Activated CD4-positive, CD25-positive, alpha-beta regulatory T cell treated with anti-CD3 and anti-CD28 coated beads, Interleukin-2, amount 50 U/mL, for 72 hours (primary cell): ENCODE measurements around the gene BICD2.

Experiments
- DNase-seq: peaks from one replicate; pipeline ENCODE4 v3.0.0; 2021

The BICD2 gene

DNA sequence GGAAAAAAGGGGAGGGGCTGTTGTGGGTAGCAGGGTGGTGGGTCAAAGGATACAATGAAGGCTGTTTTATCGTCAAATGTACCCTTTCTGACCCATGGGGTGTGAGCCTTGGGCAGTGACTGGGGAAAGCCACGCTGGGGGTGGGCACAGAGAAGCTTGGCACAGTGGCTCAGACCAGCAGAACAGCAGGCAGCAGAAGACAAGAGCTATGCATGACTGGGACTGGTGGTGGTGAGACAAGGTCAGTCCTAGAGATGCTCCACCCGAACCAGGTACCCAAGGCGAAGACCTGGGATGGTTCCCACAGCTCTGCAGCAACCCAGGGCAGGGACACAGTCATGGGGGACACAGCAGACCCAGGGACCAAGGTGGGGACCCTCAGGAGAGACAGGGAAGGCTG lies 38.3 kb downstream of the BICD2 start:
- no peak for DNase-seq

GRCh38 chr9:92725766-92726165 lies 38.9 kb downstream of the BICD2 start:
- no peak for DNase-seq

GRCh38 chr9:92725266-92725545 lies 39.4 kb downstream of the BICD2 start:
- DNase-seq: no peak

GRCh38 chr9:92724528-92725265 lies 39.9 kb downstream of the BICD2 start:
- DNase-seq: no peak

DNA sequence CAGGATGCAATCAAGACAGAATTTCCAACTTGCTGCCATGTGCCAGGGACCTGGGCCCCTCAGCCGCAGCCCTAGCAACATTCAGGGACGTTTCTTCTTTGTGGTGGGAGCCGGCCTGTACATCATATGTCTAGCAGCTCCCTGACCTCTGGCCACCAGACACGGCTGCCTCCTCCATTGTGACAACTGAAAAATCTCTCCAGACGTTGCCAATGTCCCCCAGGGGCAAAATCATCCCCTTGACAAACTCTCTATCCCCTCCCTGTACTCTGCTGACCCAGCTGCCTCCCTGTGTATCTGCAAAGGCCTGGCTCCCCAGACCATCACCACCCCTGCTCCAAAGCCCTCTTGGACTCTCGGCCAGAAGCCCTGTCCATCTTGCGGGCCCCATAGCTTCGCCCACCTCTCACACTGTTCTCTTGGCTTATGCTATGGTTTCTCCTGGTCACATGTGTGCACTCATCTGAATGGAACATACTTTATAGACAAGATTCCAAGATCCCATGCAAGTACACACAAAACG lies 40.8 kb downstream of the BICD2 start:
- no peak for DNase-seq

- DNase-seq: no peak
Measured at GRCh38 chr9:92723299-92723625, 41.4 kb downstream of the BICD2 start.

DNA sequence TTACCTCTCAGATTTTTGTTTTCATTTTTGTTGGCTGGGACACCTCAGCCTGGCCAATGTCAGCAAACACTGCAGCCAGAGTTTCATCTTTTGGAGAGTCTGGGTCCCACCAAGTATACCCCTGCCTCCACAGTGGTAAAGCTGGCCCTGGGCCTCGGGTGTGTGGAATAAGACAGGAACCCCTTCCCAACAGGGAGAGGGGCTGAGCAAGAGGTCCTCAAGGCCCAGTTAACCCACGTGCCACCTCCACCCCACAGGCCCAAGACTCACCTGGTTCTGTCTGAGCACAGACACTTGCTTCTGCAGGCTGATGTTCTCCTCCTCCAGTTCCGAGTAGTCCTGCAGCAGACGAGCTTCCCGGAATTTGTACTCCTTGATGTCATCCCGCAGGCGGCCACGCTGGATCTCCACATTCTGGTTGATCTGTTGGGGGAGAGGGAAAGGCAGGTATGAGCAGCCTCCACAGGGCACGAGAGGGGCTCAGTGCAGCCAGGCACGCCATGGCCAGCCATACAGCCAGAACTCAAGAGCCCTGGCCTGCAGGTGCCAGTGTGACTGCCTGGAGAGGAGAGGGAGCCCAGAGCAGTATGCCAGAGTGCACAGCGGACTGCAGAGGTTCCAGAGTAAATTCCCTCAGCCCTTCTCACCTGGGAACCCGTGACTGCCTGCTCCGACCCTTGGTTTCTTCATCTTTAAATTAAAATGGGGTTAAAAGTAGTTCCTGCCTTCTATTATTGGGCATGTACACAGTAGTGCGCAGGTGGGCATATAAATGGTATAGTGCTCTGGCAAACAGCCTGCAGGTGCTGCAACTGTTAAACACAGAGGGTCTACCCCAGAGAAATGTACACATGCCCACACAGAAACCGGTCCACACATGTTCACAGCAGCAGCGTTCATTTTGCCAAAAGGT lies 42.0 kb downstream of the BICD2 start:
- DNase-seq: no peak

- DNase-seq: no peak
Measured at GRCh38 chr9:92721548-92721947, 43.1 kb downstream of the BICD2 start.

DNA sequence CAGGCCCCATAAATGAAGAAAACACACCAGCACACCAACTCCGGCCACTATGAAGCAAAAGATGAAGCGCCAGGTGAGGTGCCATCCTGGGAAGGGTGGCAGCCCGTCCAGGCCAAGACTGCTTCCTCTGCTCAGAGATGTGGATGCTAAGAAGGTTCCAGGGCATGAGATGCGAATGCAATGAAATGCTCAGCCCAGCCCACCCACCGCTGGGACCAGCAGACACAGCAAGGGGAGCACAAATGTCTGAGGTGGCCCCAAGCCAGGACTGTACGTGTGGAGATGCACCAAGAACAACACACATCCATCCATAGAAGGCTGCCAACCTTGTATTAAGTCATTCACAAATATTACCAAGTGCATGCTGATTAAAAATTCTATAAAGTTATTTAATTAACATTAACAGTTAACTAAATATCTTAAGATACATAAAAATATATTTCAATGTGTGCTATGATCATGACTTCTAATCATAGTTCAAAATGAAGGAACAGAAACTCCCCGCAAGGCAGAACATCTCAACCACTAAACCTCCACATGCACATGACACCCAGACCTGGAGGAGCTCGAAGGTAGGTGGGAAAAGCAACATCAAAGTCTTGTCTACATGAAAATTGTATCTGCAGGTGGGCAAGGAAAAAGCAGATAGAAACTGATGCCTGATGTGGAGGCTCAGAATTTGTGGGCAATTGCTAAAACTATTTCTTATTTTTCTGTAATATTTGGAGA lies 43.7 kb downstream of the BICD2 start:
- DNase-seq: no peak

- no peak for DNase-seq
Measured at GRCh38 chr9:92720209-92720765, 44.3 kb downstream of the BICD2 start.

DNA sequence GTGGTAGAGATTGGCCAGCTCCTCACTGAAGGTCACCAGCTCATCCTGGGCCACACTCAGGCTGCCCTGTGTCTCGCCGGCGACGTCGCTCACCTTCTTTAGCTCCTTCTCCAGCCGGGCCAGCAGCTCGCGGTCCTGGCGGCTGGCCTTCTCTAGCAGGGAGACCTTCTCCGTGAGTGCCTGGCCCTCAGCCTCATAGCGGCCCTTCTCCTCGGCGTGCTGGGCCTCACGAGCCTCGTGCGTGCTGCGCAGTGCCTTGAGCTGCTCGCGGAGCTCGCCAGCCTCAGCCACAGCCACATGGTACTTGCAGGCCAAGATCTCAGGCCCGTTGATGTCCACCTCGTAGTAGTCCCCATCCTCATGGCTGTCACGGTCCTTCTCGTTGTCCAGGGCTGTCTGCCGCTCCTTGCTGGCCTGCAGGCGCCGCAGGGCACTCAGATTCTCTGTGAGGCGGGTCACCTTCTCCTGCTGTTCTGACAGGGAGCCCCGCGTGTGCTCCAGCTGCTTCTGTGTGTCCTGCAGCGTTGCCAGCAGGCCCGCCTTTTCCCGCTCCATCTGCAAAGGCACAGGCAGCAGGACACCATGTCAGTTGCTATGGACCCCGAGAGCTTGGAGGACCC lies 45.5 kb downstream of the BICD2 start:
- no peak for DNase-seq

- DNase-seq: no peak
Measured at GRCh38 chr9:92718086-92719001, 46.3 kb downstream of the BICD2 start.

DNA sequence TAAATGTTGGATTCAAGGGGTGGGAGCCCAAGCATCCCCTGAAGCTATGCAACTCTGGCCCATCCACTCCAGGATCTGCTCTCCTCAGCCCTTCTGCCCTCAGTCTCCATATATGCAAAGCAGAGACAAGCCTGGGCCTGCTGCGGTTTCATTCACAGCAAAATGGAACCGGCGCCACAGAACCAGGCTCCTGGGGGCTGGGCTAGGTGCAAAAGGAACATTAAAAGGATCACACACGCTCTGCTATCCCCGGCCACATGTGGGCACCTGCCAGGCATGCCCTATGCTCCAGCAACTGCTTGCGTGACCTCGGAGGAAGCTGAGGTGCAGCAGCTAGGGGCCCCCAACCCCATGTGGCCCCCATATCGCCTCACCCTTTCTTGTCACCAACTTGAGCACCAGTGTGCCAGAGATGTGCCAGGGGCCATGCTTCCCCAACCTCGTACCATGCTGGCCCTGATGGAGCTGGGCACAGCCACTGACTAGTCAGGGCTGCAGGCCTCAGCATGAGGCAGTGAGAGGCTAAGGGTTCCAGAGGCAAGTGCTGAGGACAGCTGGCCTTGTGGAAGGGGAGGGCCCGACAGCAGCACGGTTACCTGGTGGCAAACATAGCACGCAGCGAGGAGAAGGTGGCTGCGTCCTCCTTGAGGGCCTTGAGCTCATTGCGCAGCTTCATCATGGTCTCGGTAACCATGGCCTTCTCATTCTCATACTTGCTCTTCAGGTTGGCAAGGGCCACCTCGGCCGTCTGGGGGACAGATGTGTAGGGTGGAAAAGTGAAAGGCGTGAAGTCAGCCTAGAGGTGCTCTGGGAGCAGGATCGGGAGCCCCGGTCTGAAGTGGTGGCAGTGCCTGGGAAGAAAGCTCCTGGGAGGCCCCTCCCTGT lies 47.2 kb downstream of the BICD2 start:
- DNase-seq: no peak

DNA sequence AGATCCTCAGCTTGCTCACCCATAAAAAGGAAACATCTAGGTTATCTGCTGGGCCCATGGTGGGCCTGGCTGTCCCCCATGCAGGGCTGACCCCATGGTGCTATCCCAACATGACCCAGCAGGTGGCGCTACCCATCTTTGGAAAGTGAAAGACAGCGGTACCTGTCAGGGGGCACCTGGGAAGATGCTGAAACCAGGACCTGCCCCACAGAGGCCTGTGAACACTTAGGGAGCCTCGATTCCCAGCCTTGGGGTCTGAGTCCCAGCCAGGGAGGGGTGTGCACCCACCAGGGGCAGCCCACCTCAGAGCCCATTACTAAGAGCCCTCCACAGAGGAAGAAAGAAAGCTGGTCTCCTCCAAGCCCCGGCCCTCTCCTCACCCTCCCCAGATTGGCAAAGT lies 48.1 kb downstream of the BICD2 start:
- peak; percentile 89 for DNase-seq

DNA sequence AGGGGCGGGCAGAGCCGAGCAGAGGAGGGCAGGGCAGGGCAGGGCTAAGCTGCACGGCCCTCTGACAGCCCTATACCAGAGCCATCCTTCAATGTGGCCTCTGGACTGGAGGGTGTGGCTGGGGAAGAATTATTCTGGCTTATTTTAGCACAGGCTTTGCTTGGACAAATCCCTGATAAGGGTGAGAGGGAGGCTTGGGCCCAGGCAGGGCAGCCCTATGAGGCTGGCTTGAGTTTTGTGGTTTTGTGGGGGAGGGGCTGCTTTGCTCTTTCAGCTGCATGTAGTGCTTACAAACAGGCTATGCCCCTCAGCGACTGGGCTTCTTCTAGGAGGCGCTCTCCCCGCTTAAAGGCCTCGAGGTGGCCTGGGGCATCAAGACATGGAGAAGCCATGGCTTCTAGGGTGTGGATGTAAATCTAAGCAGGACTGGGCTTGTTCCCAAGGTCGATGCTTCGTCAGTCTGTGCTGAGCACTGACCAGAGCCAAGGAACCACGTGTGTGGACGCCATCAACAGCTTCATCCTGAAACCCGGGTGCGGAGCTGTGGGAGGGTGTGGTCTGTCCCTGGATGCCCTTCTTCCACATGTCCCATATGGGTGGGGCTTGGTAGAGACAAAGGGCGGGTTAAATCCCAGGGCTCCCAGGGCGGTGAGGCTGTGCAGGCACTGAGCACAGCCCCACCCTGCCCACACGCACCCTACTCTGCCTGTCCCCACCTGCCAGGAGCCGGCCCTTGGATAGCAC lies 49.0 kb downstream of the BICD2 start:
- DNase-seq: no peak

DNA sequence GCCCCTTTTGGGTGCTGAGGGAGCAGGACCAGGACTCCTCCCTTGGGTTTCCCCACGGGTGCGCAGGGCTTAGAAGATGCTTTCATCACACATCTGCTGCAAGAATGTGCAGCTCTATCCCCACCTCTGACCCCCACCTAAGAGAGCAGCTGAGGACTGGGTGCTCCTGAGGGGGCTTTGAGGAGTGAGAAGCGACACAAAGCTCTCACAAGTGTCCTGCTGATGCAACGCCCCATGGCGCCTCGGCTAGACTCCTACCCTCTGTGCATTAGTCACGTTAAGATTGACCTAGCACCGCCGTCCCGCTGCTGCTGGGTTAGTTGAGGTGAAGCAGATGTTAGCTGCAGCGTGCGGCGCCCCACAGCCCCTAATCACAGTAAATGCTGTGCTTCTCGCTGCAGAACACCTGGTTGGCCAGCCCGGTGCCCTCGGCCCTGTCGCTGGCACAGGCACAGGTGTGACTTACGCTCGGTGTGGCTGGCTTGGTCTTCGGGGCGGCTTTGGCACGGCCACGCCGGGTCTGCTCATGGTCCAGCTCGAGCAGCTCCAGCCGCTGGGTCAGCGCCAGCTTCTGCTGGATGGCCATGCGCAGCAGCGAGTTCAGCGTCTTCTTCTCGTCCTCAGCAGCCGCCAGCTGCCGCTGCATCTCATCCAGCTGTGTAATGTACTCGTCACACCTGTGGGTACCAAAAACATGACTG lies 49.7 kb downstream of the BICD2 start:
- no peak for DNase-seq

GRCh38 chr9:92714016-92714415 lies 50.6 kb downstream of the BICD2 start:
- no peak for DNase-seq

- no peak for DNase-seq
Measured at GRCh38 chr9:92713528-92713927, 51.1 kb downstream of the BICD2 start.

- DNase-seq: no peak
Measured at GRCh38 chr9:92712767-92713166, 51.9 kb downstream of the BICD2 start.
